DND-41 (cell line): Measurements from ENCODE around the gene GRB7.

ENCODE experiments used
- EZH2 ChIP-seq: IDR thresholded peaks from 3 replicates; pipeline ENCODE4 v1.6.1; 2012; ENCODE audit warnings: borderline replicate concordance, low read depth, mild to moderate bottlenecking, moderate library complexity, low read length, inconsistent platforms; ENCODE audit not compliant: severe bottlenecking
- TF ChIP-seq, protein P1 (sequence below): IDR thresholded peaks from 2 replicates; pipeline ENCODE4 v1.5.1; 2012; ENCODE audit warnings: borderline replicate concordance, low read length, moderate library complexity, mild to moderate bottlenecking; ENCODE audit not compliant: poor library complexity, severe bottlenecking; ENCODE audit errors: extremely low read depth

DNA sequence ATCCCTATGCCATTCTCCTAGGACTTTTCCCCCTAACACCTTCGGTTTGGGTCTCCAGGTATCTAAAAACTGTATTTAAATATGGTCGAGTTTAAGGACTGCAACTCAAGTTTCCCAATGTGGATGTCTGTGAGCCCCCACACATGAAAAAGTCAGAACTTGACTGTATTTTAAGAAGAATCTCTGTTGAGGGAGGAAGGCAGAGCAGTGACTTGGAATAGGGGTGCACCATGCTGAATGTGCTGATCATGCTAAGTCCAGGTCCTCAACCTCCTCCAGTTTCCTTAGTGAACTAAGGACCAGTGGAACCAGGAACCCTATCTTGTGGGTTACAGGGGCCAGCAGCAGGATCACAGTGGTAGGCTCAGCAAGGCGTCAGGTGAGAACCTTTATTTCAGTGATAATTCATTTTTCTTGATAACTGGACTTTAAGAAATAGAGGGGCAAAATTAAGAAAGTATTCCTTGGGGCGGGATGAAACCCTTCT is 19.5 kb downstream of the GRB7 start:
- TF ChIP-seq, protein P1, sequence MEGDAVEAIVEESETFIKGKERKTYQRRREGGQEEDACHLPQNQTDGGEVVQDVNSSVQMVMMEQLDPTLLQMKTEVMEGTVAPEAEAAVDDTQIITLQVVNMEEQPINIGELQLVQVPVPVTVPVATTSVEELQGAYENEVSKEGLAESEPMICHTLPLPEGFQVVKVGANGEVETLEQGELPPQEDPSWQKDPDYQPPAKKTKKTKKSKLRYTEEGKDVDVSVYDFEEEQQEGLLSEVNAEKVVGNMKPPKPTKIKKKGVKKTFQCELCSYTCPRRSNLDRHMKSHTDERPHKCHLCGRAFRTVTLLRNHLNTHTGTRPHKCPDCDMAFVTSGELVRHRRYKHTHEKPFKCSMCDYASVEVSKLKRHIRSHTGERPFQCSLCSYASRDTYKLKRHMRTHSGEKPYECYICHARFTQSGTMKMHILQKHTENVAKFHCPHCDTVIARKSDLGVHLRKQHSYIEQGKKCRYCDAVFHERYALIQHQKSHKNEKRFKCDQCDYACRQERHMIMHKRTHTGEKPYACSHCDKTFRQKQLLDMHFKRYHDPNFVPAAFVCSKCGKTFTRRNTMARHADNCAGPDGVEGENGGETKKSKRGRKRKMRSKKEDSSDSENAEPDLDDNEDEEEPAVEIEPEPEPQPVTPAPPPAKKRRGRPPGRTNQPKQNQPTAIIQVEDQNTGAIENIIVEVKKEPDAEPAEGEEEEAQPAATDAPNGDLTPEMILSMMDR, result no peak
- no peak for TF ChIP-seq EZH2
